Glutamatergic neuron (in vitro differentiated cells): ENCODE measurements around the gene PACRG. TPM values are rescaled to one million over a fixed set of nuclear protein-coding genes. Genes with fewer than 3 reads are reported as not detected.

Source experiments
- DNase-seq: peaks from one replicate; pipeline ENCODE4 v3.0.0; 2022
- H3K27ac Mint-ChIP-seq: one replicate; pipeline ENCODE4 v1.8.0; 2020; ENCODE audit warnings: mild to moderate bottlenecking, mixed read lengths, inconsistent platforms; ENCODE audit not compliant: unreplicated experiment
- H3K27me3 Mint-ChIP-seq: one replicate; pipeline ENCODE4 v1.8.0; 2020; ENCODE audit warnings: mild to moderate bottlenecking, moderate library complexity, mixed read lengths, inconsistent platforms; ENCODE audit not compliant: unreplicated experiment
- H3K36me3 Mint-ChIP-seq: one replicate; pipeline ENCODE4 v1.8.0; 2020; ENCODE audit warnings: mild to moderate bottlenecking, mixed read lengths, inconsistent platforms; ENCODE audit not compliant: unreplicated experiment
- H3K4me1 Mint-ChIP-seq: one replicate; pipeline ENCODE4 v1.8.0; 2020; ENCODE audit warnings: mild to moderate bottlenecking, low read depth, mixed read lengths, inconsistent platforms; ENCODE audit not compliant: unreplicated experiment
- H3K4me3 Mint-ChIP-seq: one replicate; pipeline ENCODE4 v1.8.0; 2020; ENCODE audit warnings: mild to moderate bottlenecking, mixed read lengths, inconsistent platforms; ENCODE audit not compliant: unreplicated experiment
- H3K9me3 Mint-ChIP-seq: one replicate; pipeline ENCODE4 v1.8.0; 2020; ENCODE audit warnings: mild to moderate bottlenecking, moderate library complexity, mixed read lengths, inconsistent platforms; ENCODE audit not compliant: unreplicated experiment
- CTCF ChIP-seq: fragments of 200-600 bp; sonication (generic); IDR thresholded peaks from one replicate; pipeline ENCODE4 v1.5.0; 2021; ENCODE audit not compliant: partially characterized antibody, unreplicated experiment
- total RNA-seq: library from RNA; stranded (reverse); fragmentation: NEBNext Ultra II Directional; extraction: Animal tissue kit (Norgen Biotek cat#: 25700); gene quantifications from one replicate; pipeline ENCODE4 v1.2.1, GENCODE V29; 2021; ENCODE audit not compliant: unreplicated experiment

PACRG gene
- total RNA-seq, 1 donor from 2014 or later = not detected

GRCh38 chr6:163320804-163321203 lies 593.0 kb downstream of the PACRG start:
- Mint-ChIP-seq H3K4me3 (no peak overlapping the region), H3K9me3 (no peaks in the 10 kb centered on the region), H3K36me3 (no peaks in the 10 kb centered on the region), H3K27me3 (peaks cover 2% of the 10 kb centered on the region), H3K27ac (no peak overlapping the region), H3K4me1 (no peaks in the 10 kb centered on the region)
- TF ChIP-seq CTCF = no peak
- no peak for DNase-seq

- DNase-seq = no peak
- no peak for TF ChIP-seq CTCF
- Mint-ChIP-seq H3K4me1 (no peaks in the 10 kb centered on the region), H3K27me3 (peaks cover 2% of the 10 kb centered on the region), H3K36me3 (no peaks in the 10 kb centered on the region), H3K4me3 (no peak overlapping the region), H3K9me3 (no peaks in the 10 kb centered on the region), H3K27ac (no peak overlapping the region)
Observed at GRCh38 chr6:163321717-163322116, 593.9 kb downstream of the PACRG start.

GRCh38 chr6:163323274-163323673 lies 595.5 kb downstream of the PACRG start:
- Mint-ChIP-seq H3K4me1 (no peaks in the 10 kb centered on the region), H3K4me3 (no peak overlapping the region), H3K9me3 (no peaks in the 10 kb centered on the region), H3K27me3 (peaks cover 2% of the 10 kb centered on the region), H3K27ac (no peak overlapping the region), H3K36me3 (no peaks in the 10 kb centered on the region)
- TF ChIP-seq CTCF = no peak
- DNase-seq = no peak

- Mint-ChIP-seq H3K27me3 (peaks cover 2% of the 10 kb centered on the region), H3K4me1 (no peaks in the 10 kb centered on the region), H3K36me3 (no peaks in the 10 kb centered on the region), H3K27ac (no peak overlapping the region), H3K9me3 (no peaks in the 10 kb centered on the region), H3K4me3 (no peak overlapping the region)
- DNase-seq = no peak
- no peak for TF ChIP-seq CTCF
Observed at GRCh38 chr6:163323705-163324104, 595.9 kb downstream of the PACRG start.

- DNase-seq = no peak
- TF ChIP-seq CTCF = no peak
- no peak overlapping the region for H3K27ac Mint-ChIP-seq
- H3K36me3 Mint-ChIP-seq = no peaks in the 10 kb centered on the region
- H3K4me3 Mint-ChIP-seq = no peak overlapping the region
- peaks cover 2% of the 10 kb centered on the region for H3K27me3 Mint-ChIP-seq
- H3K4me1 Mint-ChIP-seq = no peaks in the 10 kb centered on the region
- no peaks in the 10 kb centered on the region for H3K9me3 Mint-ChIP-seq
Observed at GRCh38 chr6:163324326-163324687, 596.5 kb downstream of the PACRG start.
